HPDE6-E6E7 (cell line): ENCODE data around the gene SORCS1.

Experiments used
- DNase-seq: peaks from one replicate; pipeline ENCODE4 v3.0.0; 2011; ENCODE audit warnings: missing footprints; ENCODE audit errors: extremely low spot score

SORCS1 gene

DNA sequence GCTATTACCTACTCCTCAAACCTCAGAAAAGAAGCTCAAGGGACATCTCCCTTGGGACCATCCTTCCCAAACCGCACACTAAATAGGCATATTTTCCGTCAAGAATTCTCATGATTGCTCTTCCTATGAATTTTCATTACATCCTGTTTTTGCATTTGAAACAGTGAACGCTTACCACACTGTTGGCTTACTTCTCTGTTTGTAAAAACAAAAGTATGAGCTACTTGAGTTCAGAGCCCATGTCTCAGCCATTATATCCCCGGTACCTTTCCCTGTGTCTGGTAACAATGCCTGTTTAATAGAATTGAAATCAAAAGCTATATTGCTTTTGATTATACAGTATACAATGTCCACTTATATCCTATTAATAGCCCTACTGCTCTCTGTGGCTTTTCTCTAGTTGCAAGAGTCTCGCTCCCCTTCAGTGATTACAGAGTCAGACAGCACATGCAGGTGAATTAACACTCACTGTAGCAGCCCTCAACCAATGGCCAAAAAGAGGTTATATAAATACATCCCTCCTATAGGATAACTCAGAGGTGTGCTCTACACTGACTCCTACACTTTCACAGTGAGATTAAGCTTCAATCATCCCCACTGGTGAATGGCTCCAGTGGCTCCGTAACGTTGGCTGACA, 264.4 kb downstream of the SORCS1 start:
- DNase-seq: no peak

DNA sequence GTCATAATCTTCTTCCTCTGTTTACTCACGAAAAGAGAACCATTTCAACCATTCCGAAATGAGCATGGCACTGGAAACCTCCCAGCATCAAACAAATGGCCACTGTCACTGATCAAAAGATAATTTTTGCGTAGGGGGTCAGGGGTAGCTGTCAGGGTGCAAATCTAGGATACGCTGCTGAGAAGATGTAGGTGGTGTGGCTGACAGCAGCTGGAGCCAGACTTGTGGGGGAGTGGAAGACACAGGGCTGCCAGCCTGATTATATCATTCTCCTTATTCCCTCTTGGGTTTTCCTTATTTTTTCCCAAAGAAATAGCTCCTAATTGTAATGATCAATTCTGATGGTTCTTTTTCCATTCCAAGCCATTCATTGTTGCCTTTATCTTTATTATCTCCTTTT, 266.1 kb downstream of the SORCS1 start:
- DNase-seq: no peak

DNA sequence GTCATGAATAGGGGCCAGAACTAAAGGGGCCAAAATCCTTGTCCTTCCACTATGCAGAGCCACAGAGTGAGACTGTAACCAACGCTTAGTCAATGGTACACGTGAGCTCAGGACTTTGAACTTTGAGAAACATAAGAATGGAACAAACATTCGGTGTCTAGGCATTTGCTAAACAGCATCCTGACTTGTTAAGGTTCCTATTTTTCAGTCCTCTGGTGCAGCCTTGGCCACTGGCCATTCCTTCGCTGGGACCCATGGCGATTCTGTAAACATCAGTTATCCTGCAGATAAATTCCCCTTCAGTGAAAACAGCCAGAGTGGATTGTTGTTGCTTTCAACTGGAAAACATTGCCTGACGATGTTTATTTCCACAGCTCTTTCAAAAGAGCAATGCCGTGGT, 266.8 kb downstream of the SORCS1 start:
- DNase-seq: no peak

DNA sequence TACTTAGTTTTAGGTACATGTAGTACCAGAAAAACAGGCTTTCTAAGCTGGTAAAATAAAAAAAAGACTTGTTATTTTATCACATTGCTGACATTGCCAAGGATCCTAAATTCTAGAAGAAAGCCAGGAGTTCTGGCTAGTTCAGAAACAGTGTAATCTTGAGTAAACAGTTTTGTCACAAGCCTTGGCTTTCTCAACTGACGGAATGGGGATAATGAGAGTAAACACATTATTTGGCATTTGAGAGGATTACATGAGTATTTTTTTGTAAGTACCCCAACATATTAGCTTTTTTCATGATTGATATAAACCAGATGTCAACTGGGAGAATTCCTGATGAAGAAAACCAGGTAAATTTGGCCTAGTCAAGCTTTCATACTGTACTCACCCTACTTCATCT, 269.8 kb downstream of the SORCS1 start:
- DNase-seq: no peak

DNA sequence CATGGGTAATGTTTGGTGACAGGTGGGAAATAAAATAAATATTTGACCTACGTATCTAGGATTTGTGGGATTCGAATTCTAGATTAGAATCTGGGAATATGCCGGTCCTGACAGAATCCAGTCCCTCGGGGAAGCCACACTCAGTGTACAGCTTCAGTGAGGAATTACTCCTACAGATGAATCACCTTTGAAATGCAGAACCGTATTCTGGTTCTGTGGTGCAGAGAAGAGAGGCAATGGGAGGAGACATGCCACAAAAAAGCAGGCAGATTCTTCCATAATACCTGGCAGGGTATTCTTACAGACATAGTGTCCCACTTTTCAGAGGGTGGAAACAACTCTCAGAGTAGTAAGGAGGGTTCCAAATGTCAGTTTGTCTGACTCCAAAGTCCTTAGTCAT, 286.9 kb downstream of the SORCS1 start:
- DNase-seq: no peak

DNA sequence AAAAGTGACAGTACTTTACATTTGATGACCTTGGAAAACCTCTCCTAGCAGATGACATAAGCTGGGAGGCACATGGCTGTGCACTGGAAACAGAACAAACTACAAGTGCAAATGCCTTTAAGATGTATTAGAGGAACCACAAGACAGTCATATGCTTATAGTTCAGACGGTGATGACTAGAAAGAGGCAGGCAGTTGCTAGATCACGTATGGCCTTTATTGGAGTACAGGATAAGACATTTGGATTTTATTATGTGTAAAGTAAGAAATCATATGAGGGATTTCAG, 290.0 kb downstream of the SORCS1 start:
- DNase-seq: no peak

DNA sequence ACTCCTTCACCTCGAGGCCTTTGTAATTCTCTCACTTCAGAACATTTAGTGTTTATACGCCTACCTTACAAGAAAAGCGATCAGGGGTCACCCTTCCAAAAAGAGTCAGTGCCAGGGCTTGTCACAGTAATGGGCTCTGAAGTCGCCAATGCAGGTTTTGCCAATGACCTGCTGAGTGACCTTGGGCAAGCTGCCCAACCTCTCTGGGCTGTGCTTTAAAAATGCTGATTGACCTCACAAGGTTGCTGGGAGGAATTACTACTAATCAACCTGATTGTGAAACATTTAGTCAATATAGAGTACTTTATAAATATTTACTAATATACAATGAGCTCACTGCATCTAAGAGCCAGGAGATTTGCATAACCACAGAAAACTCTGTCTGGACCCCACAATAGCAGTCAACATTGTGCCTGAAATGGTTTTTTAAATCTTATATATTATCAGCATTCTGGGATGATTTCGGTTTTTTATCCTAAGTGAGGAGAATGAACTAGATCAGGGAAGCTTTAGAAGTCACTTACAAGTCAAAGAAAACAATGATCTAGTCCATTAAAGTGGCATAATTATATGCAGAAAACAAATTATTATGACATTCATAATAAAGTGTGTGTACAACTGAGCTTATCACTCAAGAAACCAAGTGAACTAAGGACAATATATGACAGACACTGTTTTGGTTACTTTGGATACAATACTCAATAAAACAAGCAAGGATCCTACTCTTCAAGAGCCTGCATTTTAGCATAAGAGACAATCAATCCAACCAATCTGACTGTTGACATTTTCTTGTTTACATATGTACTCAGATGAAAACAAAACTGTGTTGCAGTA, 290.5 kb downstream of the SORCS1 start:
- DNase-seq: no peak

DNA sequence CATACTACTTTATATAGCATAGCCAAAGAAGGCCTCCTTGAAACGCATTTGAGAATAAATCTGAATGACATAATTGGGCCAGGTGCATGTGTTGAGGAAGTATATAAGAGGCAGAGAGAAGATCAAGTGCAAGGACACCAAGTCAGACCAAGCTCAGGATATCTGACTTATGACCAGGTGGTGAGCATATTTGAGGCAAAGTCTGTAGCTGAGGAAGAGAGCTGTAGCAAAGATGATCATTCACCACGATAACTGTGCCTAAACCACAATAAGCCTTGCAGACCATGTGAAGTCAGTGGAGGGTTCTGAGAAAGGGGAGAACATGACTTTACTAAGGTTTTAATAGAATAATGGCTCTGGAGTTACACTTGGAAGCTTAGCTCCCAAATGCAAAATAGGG, 292.3 kb downstream of the SORCS1 start:
- DNase-seq: no peak

DNA sequence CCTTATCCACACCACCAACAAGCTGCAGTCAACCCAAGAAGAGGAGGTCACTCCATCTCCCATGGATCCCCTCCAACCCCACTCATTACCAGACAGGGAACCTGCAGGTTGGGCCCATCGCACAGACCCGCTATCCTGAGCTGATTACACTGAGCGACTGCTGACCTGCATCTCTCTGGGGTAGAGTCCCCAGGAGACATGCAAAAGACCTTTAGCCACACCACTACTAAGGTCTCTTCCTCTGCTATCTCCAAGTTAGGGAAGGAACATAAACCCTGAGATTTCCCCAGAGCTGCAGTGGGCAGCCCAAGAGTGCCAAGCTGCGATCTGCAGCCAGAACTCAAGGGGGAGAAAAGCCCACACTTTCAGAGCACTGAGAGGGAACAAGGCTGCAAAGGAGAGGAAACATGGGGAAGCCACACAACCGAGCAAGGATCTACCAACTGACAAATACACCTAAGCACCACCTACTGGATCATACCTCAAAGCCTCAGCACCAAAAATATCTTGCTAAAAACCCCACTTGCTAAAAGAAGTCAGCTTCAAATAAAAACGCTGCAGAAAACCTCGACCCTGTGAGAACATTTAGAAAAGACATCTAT, 298.2 kb downstream of the SORCS1 start:
- no peak for DNase-seq

DNA sequence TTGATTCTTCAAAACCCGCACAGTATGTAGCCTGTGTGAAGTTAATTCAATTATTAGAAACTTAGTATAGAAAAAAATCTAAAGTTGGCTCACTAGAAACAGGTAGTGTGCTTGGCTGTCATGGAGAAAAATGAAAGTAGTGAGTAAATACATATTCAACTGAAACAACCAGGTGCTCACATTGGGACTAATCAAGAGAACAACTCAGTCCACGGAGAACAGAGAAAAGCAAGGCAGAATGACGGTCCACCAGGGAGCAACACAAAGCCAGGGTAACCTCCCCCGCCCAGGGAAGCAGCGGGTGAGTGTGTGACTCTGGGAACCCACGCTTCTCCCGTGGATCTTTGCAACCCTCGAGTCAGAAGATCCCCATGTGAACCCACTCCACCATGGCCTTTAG, 300.5 kb downstream of the SORCS1 start:
- DNase-seq: no peak

DNA sequence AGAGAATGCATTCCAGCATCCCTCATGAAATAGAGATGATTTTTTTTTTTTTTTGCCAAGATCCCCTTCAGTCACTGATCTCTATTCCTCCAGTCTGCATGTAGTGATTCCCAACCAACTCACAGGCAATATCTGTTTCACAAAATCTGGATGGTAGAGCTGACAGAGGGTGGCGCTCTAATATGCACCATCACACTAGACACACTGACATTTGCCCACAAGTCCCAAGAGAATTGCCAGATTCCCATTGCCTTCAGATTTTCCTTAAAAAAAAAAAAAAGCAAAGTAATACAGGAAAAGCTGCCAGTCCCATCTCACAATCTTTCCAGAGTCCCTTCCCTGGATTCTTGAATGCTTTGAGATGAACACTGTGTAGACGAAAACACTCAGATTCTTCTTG, 301.0 kb downstream of the SORCS1 start:
- DNase-seq: no peak

DNA sequence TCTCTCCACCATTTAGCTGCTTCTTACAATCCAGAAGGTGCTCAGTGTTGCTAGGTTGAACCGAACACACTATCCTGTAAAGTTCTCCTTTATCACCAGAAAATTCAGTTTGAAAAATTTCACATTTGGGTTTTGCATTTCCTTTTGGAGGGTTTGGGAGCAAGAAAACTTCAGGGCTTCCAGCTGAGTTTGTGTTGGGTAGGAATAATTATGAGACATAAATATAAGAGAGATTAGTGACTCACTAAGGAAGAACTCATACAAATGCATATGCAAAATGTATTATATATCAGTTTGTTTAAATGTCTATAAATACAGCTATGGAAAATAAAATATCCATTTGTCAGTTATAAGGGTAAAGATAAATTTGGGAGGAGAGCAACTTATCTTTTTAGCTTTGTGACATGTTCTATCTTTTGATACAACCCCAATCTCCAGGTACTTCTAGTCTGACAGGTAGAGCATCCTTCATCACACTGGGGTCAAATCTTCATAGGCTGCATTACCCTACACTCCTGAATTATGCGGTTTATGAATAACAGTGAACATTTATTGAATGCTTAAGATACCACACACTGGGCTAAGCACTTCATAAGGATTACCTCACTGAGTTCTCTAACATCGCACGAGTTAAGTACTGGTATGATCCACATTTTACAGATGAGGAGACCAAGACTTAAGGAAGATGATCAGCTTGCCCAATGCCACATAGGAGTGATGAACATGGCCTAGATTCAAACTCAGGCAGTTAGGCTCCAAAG, 304.4 kb downstream of the SORCS1 start:
- no peak for DNase-seq

DNA sequence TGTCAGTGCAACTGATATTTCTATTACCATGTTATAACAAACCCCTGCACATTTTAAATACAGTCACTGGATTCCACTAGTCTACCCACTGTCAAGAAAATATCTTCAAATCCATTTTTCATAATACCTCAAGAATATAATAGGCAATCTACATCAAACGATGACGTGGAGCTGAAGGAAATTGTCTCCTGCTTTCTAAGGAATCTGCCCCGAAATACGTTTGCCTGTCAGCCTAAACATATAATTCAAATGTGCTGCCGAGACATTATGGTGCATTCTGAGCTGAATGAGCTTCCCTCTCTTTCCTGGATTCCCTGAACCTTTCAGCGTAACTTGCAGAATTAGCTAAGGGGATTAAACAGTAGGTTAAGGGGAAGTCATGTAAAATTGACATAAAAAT, 306.8 kb downstream of the SORCS1 start:
- DNase-seq: no peak

DNA sequence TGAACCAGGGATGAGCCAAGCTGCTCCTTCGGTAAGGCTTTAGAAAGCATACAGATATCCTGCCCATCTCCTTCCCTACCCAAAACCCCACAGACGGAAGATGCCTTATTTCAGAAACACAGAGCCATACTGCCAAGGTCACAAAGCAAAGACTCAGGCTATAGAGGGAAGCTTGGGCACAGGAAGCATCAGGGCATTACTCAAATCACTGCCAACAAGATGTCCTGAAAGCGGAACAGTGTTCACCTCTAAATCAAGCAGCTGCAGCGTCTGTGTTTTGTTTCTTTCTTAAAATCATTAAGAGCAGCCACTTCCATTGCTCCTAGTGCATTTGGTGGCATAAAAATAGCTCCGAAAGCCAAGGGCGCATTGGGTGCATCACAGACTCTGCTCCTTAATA, 307.3 kb downstream of the SORCS1 start:
- DNase-seq: no peak

DNA sequence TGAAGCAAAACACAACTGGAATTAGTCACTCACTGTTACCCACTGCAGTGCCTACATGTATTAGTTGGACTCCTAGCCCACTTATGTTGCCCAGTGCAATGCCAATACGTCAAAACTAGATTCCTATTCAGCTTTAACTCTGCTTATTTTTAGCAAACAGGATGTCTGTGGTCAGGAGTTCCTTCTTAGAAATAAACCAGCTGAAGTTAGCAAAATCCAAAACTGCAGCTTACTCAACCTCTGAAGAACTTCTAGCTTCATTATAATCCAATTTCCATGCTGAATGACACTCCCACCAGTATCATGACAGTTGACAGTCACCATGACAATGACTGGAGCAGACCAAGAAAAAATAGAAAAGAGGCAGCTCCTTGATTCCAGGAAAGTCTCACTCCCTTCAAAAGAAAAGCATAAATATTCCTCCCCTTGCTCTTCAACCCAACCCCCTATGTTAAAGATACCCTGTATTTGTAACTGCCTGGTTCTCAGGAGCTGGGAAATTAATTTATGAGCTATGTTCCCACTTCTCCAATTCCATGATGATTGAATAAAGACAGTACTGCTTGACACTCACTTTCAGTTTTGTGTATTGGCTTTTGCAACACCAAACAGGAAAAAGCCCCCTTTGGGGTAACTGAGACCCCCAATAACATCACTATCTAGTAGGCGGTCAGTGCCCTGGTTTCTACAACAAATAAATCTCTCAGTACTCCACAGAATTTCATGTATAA, 327.4 kb downstream of the SORCS1 start:
- no peak for DNase-seq

DNA sequence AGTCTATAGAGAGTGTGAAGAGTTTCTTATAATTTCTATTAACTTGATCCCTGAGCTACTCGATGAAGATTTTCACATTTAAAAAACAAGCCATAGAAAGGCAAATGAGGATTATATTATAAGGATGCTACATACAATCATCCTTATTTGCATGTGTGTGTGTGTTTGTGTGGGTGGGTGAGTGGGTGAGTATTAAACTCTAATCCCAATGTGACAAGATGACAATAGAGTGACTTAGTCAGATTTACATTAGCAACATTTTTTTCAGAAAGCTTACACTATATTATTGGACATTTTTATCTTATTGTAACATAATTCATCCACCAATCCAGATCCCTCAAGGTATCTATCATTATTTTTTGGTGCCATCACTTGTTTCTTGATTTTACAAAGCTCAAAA, 331.7 kb downstream of the SORCS1 start:
- no peak for DNase-seq

DNA sequence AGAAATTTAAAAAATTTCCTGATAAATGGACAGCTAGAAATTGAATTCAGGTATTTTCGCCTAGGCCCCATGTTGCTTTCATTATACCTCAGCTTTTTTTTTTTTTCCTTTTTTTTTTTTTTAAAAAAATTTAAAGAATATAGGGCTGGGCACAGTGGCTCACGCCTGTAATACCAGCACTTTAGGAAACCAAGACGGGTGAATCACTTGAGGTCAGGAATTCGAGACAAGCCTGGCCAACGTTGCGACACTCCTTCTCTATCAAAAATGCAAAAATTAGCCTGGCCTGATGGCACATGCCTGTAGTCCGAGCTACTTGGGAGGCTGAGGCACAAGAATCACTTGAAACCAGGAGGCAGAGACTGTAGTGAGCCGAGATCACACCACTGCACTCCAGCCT, 334.0 kb downstream of the SORCS1 start:
- no peak for DNase-seq

DNA sequence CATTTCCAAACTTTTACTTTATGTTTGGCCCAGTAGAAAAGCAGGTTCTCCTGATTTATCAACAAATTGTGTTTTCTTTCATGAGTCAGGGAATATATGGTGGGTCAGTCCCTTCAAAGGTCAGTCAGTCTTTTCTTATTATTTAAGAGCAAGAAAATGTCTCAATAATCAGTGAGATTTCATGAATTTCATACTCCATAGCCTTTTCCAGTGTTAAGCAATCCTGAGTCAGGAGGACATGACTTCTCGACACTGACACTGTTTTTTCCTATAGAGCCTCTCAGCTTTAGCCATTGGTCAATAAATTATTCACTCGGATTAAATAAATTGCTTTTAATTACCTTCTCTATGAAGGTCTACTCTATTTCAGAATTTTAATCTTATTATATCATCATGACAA, 334.5 kb downstream of the SORCS1 start:
- DNase-seq: no peak

DNA sequence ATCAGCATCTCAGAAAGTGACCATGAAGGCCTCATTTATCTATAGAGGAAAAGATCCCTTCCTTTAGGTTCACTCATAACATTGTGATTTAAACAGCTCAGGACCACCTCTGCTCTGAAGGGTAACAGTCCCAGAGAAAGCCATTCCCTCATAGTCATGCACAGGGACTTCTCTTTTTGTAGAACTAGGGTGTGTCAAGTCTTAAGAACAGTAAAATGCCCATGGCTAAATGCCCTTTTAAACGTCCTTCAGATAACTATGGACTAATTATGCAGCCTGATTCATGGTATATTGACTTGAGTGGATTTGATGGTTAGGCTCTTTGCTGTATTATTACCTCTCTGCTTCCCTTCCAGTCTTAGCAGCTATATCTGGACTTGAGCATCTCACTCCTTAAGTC, 337.8 kb downstream of the SORCS1 start:
- no peak for DNase-seq

DNA sequence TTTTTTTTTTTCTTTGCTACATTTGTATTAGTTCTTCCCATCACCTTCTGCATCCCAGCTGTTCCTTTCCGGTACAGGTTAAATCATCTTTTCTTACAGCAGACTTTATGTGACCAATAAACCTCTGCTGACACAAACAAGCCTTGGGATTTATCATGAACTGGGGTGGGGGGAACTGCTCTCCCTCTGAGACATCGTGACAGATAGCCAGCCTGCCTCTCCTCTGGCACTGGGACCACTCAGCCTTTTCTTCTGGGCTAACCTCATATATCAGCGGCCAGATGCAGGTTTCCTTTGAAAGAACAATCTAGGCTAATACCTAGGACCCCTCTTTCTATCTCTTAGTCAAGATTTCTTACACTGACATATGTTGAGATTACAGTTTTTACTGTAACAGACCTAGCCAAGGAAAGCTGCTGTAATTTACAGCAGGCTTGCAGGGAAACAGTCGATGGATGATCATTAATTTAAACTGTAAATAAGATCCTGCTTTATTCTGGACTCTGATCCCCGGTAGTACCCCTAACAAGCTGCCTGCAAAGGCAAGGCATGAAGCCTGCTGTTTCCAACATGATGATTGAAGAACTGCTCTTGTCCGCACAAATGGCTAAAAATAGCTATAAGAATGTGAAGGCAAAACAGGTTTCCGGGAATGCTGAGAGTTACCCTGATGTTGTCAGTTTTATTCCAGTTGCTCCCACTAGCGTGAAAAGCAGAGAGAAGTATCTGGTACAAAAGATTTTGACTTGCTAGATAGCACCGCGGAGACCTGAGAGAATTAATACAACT, 338.7 kb downstream of the SORCS1 start:
- DNase-seq: no peak

DNA sequence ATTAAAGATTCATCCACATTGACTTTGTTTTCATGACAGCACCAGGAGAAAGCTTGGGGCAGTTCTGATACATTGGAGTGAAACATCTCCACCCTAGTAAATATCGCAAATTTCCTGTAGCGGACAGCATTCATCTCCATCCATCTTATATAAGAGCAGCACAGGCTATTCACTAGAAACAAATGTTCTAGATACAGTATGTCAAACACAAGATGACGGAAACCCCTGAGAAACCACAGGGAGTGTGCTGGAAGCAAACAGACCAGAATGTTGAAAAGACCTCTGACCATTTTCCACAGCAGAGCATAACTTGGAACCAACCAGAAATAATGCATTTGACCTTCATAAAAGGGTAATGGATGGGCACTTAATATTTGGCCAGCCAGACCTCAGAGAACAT, 343.9 kb downstream of the SORCS1 start:
- no peak for DNase-seq
